Upper lobe of left lung (tissue), 4 donors: ENCODE data around the gene UST.

Source experiments
- CTCF ChIP-seq, 6 experiments: fragments of 450-650 bp in 4 of 6; fragments of 200-600 bp in 2 of 6; sonication (generic) in 2 of 6; IDR thresholded peaks; one replicate each; pipeline ENCODE4 v1.5.1; 2016 to 2019; ENCODE audit warnings: antibody characterized with exemption in 6 of 6
- EP300 ChIP-seq, 4 donors: sonication (generic); formaldehyde crosslinking; IDR thresholded peaks; one replicate each; pipeline ENCODE4 v1.5.1; 2017; ENCODE audit warnings: antibody characterized with exemption in 4 of 4, control low read depth in 2 of 4
- POLR2A ChIP-seq, 4 donors: fragments of 450-650 bp; IDR thresholded peaks; one replicate each; pipeline ENCODE4 v1.5.1; 2016 to 2017; ENCODE audit warnings: antibody characterized with exemption in 4 of 4, mild to moderate bottlenecking in 2 of 4

- TF ChIP-seq POLR2A (IDR thresholded peaks at IDR 0.05) (no peak), CTCF (IDR thresholded peaks at IDR 0.05) (no peak), EP300 (IDR thresholded peaks at IDR 0.05) (no peak)
Measured at GRCh38 chr6:148803979-148804378, 57.1 kb downstream of the UST start.
